Endometrium (tissue), 2 donors: ENCODE measurements around the gene SNX6.
"Not testable (repeated sequence)": the region's sequence is repeated elsewhere in the genome, so short reads cannot be mapped to it uniquely, and the experiment has no call there.

Source experiments
- FAIRE-seq: peaks from 2 replicates; lab custom pipeline; 2012; peaks lifted over from hg19 to GRCh38; lab: Jason Lieb, UNC
- donor health status: control.
- donor health status: control.

Gene SNX6

GRCh38 chr14:34521071-34521470 is 108.9 kb downstream of the SNX6 start:
- FAIRE-seq, result not testable (repeated sequence)

GRCh38 chr14:34520304-34520970 is 109.5 kb downstream of the SNX6 start:
- FAIRE-seq, result not testable (repeated sequence)
